Stimulated activated CD4-positive, alpha-beta T cell treated with anti-CD3 and anti-CD28 coated beads, Interleukin-4, amount 100 ng/mL, for 48 hours (primary cell): ENCODE data around the gene TCERG1L.

Experiments used
- DNase-seq, 2 donors: peaks; one replicate each; pipeline ENCODE4 v3.0.0-alpha.2; 2020; ENCODE audit warnings: low read depth in 2 of 2

Gene TCERG1L

GRCh38 chr10:131067690-131068089 lies 243.8 kb downstream of the TCERG1L start:
- DNase-seq: no peak

- no peak for DNase-seq
These were observed 245.7 kb downstream of the TCERG1L start for GRCh38 chr10:131065673-131066305.

- no peak for DNase-seq
These were observed 248.2 kb downstream of the TCERG1L start for GRCh38 chr10:131063311-131063710.

GRCh38 chr10:131062621-131063260 lies 248.8 kb downstream of the TCERG1L start:
- DNase-seq: no peak

DNA sequence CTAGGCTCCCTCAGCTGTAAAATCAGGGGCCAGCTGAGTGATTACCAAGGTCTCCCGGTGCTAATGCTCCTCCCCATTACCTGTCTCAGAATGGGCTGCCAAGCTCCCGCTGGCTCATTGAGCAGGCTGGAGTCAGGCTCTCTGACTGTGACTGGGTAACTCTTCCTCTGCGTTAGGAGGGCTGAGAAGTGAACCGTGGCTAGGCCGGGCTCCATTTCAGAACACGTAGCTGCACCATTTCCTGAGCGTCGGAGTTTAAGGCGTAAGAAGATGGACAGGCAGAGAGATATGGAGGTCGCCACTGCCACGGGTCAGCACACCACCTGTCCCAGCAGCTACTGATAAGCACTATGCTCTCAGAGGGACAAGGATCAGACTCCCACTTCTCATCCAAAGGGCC lies 250.3 kb downstream of the TCERG1L start:
- no peak for DNase-seq

- DNase-seq: no peak
These were observed 251.6 kb downstream of the TCERG1L start for GRCh38 chr10:131059881-131060280.

- no peak for DNase-seq
These were observed 252.7 kb downstream of the TCERG1L start for GRCh38 chr10:131058799-131059198.

DNA sequence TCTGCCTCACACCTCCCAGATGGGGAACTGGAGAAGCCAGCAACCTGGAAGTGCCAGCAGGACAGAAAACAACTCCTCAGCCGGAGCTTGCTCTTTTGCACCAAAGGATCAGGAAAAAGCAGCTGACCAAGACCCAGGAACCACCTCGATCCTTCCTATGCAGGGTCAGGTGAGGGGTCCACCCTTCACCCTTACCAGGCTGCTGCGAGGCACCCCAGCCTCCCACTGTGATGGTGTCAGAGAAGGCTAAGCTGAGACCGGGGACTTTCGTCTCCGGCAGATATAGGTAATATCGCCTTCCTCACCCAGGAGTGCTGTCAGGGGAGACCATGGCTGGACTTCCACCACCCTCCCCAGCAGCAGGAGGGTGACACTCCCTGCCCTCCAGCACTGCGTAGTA lies 254.7 kb downstream of the TCERG1L start:
- DNase-seq: no peak

GRCh38 chr10:131056091-131056579 lies 255.4 kb downstream of the TCERG1L start:
- no peak for DNase-seq

GRCh38 chr10:131055437-131055836 lies 256.1 kb downstream of the TCERG1L start:
- DNase-seq: no peak

DNA sequence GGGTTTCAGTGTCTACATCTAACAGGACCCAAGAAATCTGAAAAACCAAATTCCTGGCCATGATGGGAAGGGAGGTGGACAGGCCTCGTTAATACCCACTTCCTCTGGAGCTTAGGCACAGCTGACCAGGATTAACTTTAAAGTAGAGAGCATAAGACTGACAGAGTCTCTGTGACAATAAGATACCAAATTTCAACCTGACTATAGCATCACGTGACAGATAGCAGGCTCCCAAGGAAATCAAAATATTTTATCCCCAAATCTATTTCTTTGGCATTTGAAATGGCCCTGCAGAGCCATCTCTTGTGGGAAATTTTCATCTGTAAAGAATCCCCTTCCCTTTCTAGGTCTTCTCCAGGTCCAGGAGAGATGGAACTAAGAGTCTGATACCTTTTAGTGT lies 258.3 kb downstream of the TCERG1L start:
- no peak for DNase-seq

- no peak for DNase-seq
These were observed 261.3 kb downstream of the TCERG1L start for GRCh38 chr10:131050162-131050766.

DNA sequence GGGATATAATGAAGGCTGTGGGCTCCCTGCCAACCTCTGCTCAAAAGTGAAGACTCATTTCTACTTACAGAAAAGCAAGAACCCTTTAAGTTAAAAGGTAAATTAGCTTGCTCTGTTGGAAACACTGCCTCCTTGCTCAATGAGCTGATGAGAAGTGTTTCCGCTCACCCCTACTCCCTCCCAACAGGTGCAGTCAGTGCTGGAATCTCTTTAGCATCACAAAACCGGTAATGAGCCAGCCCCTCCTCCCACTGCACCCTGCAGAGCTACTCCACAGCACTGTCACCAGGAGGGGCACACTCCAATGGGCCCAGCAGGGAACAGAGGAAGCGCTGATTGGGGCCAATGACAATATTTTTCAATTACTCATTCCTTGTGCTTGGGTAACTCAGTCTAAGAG lies 262.5 kb downstream of the TCERG1L start:
- DNase-seq: no peak

- DNase-seq: no peak
These were observed 262.9 kb downstream of the TCERG1L start for GRCh38 chr10:131048606-131049005.

- DNase-seq: no peak
These were observed 264.0 kb downstream of the TCERG1L start for GRCh38 chr10:131047501-131047900.

GRCh38 chr10:131046194-131046593 lies 265.3 kb downstream of the TCERG1L start:
- no peak for DNase-seq

DNA sequence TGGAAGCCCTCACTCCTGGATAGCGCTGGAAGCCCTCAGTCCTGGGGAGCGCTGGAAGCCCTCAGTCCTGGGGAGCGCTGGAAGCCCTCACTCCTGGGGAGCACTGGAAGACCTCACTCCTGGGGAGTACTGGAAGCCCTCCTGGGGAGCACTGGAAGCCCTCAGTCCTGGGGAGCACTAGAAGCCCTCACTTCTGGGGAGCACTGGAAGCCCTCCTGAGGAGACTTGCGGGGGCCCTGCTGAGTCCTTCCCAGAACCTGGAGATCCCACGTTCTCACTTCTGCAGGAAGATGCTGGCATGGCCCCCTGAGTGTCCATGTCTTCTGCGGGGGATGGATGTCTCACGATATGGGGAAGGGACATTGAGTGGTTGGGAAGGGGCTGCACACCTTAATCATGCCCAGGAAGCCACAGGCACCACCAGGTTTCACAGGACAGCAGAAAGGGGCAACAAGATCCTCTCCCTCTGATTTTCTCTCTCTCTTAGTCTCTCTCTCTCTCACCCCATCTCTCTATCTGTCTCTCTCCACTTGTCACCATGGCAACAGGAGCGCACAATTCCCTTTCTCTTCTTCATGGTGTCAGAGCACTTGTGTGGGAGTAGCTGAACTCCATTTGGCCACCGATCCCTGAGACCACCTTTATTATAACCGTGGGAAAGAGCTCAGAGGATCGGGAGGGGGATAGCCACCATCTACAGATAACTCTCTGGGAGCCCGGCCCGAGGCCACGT lies 267.0 kb downstream of the TCERG1L start:
- no peak for DNase-seq

GRCh38 chr10:131043039-131043691 lies 268.4 kb downstream of the TCERG1L start:
- DNase-seq: no peak
